Ovary (tissue), 3 donors: ENCODE results near the gene CD36.

Experiments used
- CTCF ChIP-seq, 3 donors: fragments of 450-650 bp in 2 of 3; fragments of 200-600 bp in 1 of 3; IDR thresholded peaks; one replicate each; pipeline versions ENCODE4 v1.5.1 to v1.8.0; 2016 to 2022; ENCODE audit warnings: antibody characterized with exemption in 3 of 3, mild to moderate bottlenecking in 1 of 3
- EP300 ChIP-seq: sonication (generic); formaldehyde crosslinking; IDR thresholded peaks from one replicate; pipeline ENCODE4 v1.6.1; 2017; ENCODE audit warnings: antibody characterized with exemption
- POLR2A ChIP-seq: fragments of 450-650 bp; IDR thresholded peaks from one replicate; pipeline ENCODE4 v1.6.1; 2017; ENCODE audit warnings: antibody characterized with exemption, mild to moderate bottlenecking, moderate library complexity
- donor health status: DM: no; HTN: no; CAD: no.

GRCh38 chr7:80619741-80620140, 18.7 kb upstream of the CD36 start:
- TF ChIP-seq CTCF (IDR thresholded peaks at IDR 0.05) (no peak), EP300 (no peak), POLR2A (no peak)
